NT2/D1 (cell line): ENCODE data around the gene EFNA3.

Source experiments
- DNase-seq: peaks from one replicate; pipeline ENCODE4 v3.0.0-alpha.2; 2011; ENCODE audit warnings: low read depth, low spot score
- H3K27me3 ChIP-seq: 2 replicates; pipeline ENCODE4 v1.6.0; 2011; ENCODE audit warnings: mild to moderate bottlenecking; ENCODE audit not compliant: insufficient read length, insufficient read depth
- H3K36me3 ChIP-seq: 2 replicates; pipeline ENCODE4 v1.6.1; 2011; ENCODE audit warnings: mild to moderate bottlenecking, low read length, mixed read lengths; ENCODE audit not compliant: insufficient read depth, insufficient read length
- H3K4me1 ChIP-seq: 2 replicates; pipeline ENCODE4 v1.5.1; 2011; ENCODE audit not compliant: insufficient read depth, insufficient read length
- H3K4me3 ChIP-seq: 2 replicates; pipeline ENCODE4 v1.5.1; 2011; ENCODE audit warnings: low read depth; ENCODE audit not compliant: insufficient read length
- H3K9ac ChIP-seq: 2 replicates; pipeline ENCODE4 v1.6.0; 2011; ENCODE audit warnings: low read depth; ENCODE audit not compliant: insufficient read length
- H3K9me3 ChIP-seq: 2 replicates; pipeline ENCODE4 v1.5.1; 2011; ENCODE audit warnings: mild to moderate bottlenecking, low read length; ENCODE audit not compliant: insufficient read depth
- SUZ12 ChIP-seq: IDR thresholded peaks from 2 replicates; pipeline ENCODE4 v1.6.1; 2011; ENCODE audit not compliant: insufficient read length, insufficient read depth; ENCODE audit errors: extremely low read depth
- YY1 ChIP-seq: IDR thresholded peaks from 2 replicates; pipeline ENCODE4 v1.6.1; 2011; ENCODE audit not compliant: insufficient read length, insufficient read depth
- ZNF274 ChIP-seq: IDR thresholded peaks from 2 replicates; pipeline ENCODE4 v1.6.1; 2011; ENCODE audit warnings: mild to moderate bottlenecking, low read depth, low read length

The EFNA3 gene

DNA sequence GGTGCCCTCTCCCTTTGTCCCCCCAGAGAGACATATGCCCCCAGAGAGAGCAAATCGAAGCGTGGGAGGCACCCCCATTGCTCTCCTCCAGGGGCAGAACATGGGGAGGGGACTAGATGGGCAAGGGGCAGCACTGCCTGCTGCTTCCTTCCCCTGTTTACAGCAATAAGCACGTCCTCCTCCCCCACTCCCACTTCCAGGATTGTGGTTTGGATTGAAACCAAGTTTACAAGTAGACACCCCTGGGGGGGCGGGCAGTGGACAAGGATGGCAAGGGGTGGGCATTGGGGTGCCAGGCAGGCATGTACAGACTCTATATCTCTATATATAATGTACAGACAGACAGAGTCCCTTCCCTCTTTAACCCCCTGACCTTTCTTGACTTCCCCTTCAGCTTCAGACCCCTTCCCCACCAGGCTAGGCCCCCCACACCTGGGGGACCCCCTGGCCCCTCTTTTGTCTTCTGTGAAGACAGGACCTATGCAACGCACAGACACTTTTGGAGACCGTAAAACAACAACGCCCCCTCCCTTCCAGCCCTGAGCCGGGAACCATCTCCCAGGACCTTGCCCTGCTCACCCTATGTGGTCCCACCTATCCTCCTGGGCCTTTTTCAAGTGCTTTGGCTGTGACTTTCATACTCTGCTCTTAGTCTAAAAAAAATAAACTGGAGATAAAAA, 8.4 kb downstream of the EFNA3 start:
- Histone ChIP-seq H3K27me3 (peaks cover 29% of the 10 kb centered on the region), H3K36me3 (no peaks in the 10 kb centered on the region), H3K9me3 (no peaks in the 10 kb centered on the region), H3K4me3 (no peak overlapping the region), H3K4me1 (peaks cover 46% of the 10 kb centered on the region), H3K9ac (peak overlapping the region; percentile 34)
- DNase-seq = no peak
- no peak for TF ChIP-seq ZNF274
- TF ChIP-seq SUZ12 = no peak
- no peak for TF ChIP-seq YY1

DNA sequence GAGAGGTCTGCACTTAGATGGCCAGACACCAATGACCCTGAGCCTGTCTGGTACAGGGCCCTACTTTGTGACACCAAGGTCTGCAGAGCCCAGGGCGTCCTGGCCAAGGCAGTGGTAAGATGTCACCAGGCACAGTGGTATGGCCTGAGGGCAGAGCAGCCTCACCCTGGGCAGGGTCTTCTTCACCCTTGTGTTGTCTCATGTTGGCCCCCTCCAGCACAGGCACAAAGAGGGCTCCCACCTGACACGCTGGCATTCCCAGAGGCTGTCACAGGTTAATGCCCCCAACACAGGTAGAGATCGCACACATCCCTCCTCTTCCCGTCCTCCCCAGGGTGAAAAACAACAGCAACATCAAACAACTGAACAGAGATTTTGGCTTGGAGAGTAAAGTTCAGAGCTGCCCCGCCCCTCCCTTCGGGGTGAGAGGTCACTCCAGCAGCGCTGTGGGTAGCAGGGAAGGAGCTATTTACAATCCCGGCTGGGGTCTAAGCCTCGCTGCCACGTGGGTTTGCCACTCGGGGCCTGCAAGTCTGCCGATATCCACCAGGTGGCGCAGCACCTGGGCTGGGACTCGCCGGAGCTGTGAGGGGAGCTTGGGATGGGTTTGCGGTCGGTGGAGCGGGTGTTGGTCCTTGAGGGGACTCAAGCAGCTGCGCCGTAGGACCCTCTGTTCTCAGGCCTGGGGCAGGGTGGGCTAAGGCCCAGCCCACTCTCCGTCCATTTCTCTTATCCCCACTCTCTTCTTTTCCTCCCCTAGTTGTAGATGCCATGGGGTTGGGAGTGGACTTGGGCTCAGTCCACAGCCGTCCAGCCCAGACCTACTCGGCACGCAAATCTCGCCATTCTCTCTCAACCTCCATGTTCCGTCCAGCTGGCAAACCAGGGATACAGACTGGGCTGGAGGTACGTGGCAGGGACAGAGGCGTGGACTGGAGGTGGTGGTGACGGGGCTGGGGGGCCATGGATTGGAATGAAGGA, 12.7 kb downstream of the EFNA3 start:
- Histone ChIP-seq H3K9ac (peak overlapping the region; percentile 32), H3K4me1 (peaks cover 31% of the 10 kb centered on the region), H3K4me3 (no peak overlapping the region), H3K9me3 (no peaks in the 10 kb centered on the region), H3K36me3 (no peaks in the 10 kb centered on the region), H3K27me3 (peaks cover 9% of the 10 kb centered on the region)
- TF ChIP-seq YY1 (no peak), ZNF274 (no peak), SUZ12 (no peak)
- DNase-seq = peak; percentile 89

DNA sequence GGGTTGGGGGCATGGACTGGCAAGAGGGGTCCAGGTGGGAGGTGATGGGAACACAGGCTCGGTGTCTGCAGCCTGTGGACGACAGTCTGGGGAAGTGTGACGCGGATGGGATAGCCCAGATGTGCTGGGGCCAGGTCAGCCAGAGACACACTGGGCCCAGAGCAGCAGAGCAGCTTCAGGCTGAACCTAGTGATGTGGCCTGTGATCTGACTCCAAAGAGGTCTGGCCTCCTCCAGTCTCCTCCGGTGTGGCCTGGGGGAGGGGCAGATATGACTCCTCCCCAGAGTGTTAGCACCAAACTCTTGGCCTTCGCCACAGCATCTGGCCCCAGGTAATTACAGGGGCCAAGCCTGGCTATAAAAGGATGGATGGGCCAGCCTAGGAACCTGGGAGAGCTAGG, 13.5 kb downstream of the EFNA3 start:
- no peaks in the 10 kb centered on the region for H3K36me3 ChIP-seq
- H3K4me1 ChIP-seq = peaks cover 24% of the 10 kb centered on the region
- H3K4me3 ChIP-seq = no peak overlapping the region
- no peak overlapping the region for H3K9ac ChIP-seq
- H3K9me3 ChIP-seq = no peaks in the 10 kb centered on the region
- TF ChIP-seq SUZ12 (no peak), YY1 (no peak), ZNF274 (no peak)
- no peak for DNase-seq
- peaks cover 9% of the 10 kb centered on the region for H3K27me3 ChIP-seq

DNA sequence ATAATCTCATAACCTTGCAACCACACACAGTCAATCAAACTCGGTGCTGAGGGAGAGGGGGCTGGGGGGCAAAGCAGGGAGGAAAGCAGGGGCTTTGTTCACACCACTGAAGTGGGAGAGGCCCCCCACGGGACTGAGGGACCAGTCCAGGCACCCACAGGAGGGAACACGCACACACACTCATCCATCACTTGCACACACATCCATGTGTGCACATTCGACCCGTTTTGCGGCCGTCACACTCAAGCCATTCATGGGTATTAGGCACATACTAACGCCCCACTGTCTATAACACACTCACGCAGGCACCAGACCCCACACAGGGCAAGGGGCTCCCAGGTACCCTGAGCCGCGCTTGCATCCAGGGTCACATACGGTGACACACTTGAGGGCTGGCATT, 14.0 kb downstream of the EFNA3 start:
- DNase-seq = no peak
- no peaks in the 10 kb centered on the region for H3K36me3 ChIP-seq
- H3K9ac ChIP-seq = no peak overlapping the region
- peaks cover 22% of the 10 kb centered on the region for H3K4me1 ChIP-seq
- H3K4me3 ChIP-seq = no peak overlapping the region
- no peaks in the 10 kb centered on the region for H3K9me3 ChIP-seq
- no peak for TF ChIP-seq SUZ12
- TF ChIP-seq YY1 = no peak
- peaks cover 9% of the 10 kb centered on the region for H3K27me3 ChIP-seq

DNA sequence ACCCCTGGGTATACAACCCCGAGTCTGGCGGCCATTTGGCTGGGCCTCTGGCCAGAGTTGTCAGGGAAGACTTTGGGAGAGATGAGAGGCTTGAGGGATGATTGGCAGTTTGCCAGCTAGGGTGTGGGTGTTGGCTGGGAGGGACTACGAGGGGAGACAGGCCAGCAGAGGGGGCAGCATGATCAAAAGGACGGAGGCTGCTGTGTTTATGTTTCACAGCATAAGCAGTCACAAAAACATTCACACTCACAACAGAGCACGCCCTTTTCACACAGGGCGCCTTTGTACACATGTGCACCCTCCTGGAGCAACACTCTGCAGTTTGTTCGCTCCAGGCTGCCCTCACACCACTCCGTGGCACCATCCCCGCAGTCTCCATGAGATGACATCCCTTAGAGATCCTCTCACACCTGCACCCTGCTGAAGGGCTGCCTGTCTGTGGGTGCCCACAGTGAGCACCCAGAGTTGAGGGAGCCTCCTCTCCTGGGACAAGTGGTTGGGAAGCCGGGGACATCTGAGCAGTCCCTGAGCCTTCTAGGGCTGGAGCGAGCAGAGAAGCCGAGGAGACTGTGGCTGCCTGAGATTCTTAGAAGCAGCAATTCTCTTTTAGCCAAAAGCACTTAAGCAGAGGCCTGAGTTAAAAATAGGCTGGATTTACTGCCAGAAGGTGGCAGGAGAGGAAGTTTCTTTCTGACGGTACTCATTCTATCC, 15.4 kb downstream of the EFNA3 start:
- H3K9ac ChIP-seq = peak overlapping the region; percentile 37
- no peaks in the 10 kb centered on the region for H3K36me3 ChIP-seq
- H3K4me1 ChIP-seq = peaks cover 22% of the 10 kb centered on the region
- H3K4me3 ChIP-seq = no peak overlapping the region
- H3K9me3 ChIP-seq = no peaks in the 10 kb centered on the region
- DNase-seq = no peak
- no peak for TF ChIP-seq SUZ12
- TF ChIP-seq ZNF274 = no peak
- TF ChIP-seq YY1 = no peak
- peaks cover 9% of the 10 kb centered on the region for H3K27me3 ChIP-seq

DNA sequence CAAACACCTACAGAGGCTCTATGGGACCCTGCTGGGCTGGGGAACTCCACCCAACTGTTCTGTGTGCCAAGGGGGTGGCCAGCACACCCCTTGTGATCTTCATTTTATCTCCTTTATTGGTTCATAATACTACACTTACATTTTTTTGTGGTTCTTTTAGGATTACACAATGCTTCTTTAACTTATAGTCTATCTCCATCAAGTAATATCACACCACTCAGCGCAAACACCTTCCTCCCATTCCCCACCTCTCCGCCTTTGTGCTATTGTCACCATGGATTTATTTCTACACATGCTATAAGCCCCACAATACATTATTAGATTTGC, 15.9 kb downstream of the EFNA3 start:
- Histone ChIP-seq H3K36me3 (no peaks in the 10 kb centered on the region), H3K4me1 (peaks cover 22% of the 10 kb centered on the region), H3K4me3 (no peak overlapping the region), H3K9me3 (no peaks in the 10 kb centered on the region), H3K9ac (no peak overlapping the region), H3K27me3 (peaks cover 9% of the 10 kb centered on the region)
- no peak for DNase-seq
- no peak for TF ChIP-seq ZNF274
- no peak for TF ChIP-seq SUZ12
- no peak for TF ChIP-seq YY1

DNA sequence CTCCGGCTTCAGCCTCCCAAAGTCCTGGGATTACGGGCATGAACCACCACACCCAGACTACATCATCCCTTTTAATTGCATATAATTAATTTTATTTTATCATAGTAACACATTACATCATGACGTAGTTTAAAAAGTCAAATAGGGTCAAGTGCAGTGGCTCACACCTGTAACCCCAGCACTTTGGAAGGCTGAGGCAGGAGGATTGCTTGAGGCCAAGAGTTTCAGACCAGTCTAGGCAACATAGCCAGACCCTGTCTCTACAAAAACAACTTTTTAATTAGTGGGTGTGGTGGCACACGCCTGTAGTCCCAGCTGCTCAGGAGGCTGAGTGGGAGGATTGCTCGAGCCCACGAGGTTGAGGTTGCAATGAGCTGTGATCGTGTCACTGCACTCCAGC, 20.7 kb downstream of the EFNA3 start:
- no peak overlapping the region for H3K9ac ChIP-seq
- TF ChIP-seq SUZ12 (no peak), YY1 (no peak), ZNF274 (no peak)

More for the DNA sequence above, 20.7 kb downstream of the EFNA3 start:
- Histone ChIP-seq H3K4me1 (no peaks in the 10 kb centered on the region), H3K4me3 (no peak overlapping the region), H3K36me3 (no peaks in the 10 kb centered on the region), H3K9me3 (no peaks in the 10 kb centered on the region), H3K27me3 (no peaks in the 10 kb centered on the region)
- no peak for DNase-seq
